Activated CD4-positive, CD25-positive, alpha-beta regulatory T cell treated with anti-CD3 and anti-CD28 coated beads, Interleukin-2, amount 50 U/mL, for 24 hours (primary cell): ENCODE data around the gene COX8C.
"Not testable (repeated sequence)": the region's sequence is repeated elsewhere in the genome, so short reads cannot be mapped to it uniquely, and the experiment has no call there.

Experiments
- ATAC-seq, 2 donors: fragments of 150-1000 bp; cut with Tn5 transposase; one replicate each; pipeline ENCODE4 v1.10.0; 2021; ENCODE audit warnings: mild to moderate bottlenecking in 1 of 2, moderate library complexity in 1 of 2

COX8C gene

GRCh38 chr14:93375673-93376156 is 28.7 kb downstream of the COX8C start:
- ATAC-seq, result peak; percentile 38 to 56

- no peak for ATAC-seq
These were observed 32.8 kb downstream of the COX8C start for GRCh38 chr14:93379831-93380230.

DNA sequence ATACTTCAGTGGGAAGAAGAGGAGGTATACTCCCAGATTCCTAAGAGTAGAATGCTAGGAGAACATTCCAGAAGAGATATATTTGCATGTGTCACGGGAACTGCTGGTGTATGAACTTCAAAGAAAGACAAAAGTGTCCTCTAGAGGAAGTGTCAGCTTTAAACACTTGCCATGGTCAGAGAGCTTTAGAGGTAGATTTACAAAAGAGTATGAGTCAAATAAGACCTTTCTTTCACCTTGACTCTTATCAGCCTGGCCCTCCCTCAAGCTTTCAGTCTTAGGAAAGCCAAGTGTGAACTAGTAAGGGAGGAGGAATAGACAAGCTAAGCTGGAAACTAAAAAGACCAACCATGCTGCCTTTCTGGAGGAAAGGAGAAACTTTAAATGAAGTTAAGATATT is 34.7 kb downstream of the COX8C start:
- ATAC-seq, result no peak

- ATAC-seq, result not testable (repeated sequence)
These were observed 37.3 kb downstream of the COX8C start for GRCh38 chr14:93384256-93384655.

DNA sequence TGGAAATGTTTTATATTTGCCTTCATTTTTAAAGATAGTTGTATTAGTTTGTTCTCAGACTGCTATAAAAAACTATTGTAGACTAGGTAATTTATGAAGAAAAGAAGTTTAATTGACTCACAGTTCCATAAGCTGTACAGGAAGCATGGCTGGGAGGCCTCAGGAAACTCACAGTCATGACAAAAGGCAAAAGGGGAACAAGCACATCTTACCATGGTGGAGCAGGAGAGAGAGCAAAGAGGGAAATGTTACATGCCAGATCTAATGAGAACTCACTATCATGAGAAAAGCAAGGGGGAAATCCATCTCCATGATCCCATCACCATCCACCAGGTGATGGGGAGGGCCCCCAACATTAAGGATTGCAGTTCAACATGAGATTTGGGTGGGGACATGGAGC is 48.2 kb downstream of the COX8C start:
- no peak for ATAC-seq

GRCh38 chr14:93396456-93396855 is 49.5 kb downstream of the COX8C start:
- no peak for ATAC-seq
